Parathyroid adenoma (tissue), 2 donors: Measurements from ENCODE around the gene PDE6B.

Experiments
- H2AFZ ChIP-seq: fragments of 300-600 bp; sonication (generic); one replicate; pipeline ENCODE4 v1.7.0; 2017; ENCODE audit warnings: antibody characterized with exemption, mild to moderate bottlenecking
- H3K27ac ChIP-seq: fragments of 300-600 bp; sonication (generic); one replicate; pipeline ENCODE4 v1.7.0; 2017
- H3K27me3 ChIP-seq: fragments of 300-600 bp; sonication (generic); one replicate; pipeline ENCODE4 v1.7.0; 2017; ENCODE audit warnings: low read length; ENCODE audit not compliant: control insufficient read depth, insufficient read depth
- H3K36me3 ChIP-seq: fragments of 300-600 bp; sonication (generic); one replicate; pipeline ENCODE4 v1.7.0; 2017; ENCODE audit warnings: low read length; ENCODE audit not compliant: control insufficient read depth, insufficient read depth
- H3K4me1 ChIP-seq: fragments of 300-600 bp; sonication (generic); one replicate; pipeline ENCODE4 v1.7.0; 2017; ENCODE audit warnings: control low read depth
- H3K4me2 ChIP-seq: fragments of 300-600 bp; sonication (generic); one replicate; pipeline ENCODE4 v1.7.0; 2017; ENCODE audit warnings: low read length
- H3K4me3 ChIP-seq: fragments of 300-600 bp; sonication (generic); one replicate; pipeline ENCODE4 v1.7.0; 2017; ENCODE audit warnings: low read depth, low read length
- H3K79me2 ChIP-seq: fragments of 300-600 bp; sonication (generic); one replicate; pipeline ENCODE4 v1.7.0; 2017; ENCODE audit warnings: control low read depth
- H3K9ac ChIP-seq: fragments of 300-600 bp; sonication (generic); one replicate; pipeline ENCODE4 v1.7.0; 2017; ENCODE audit warnings: mild to moderate bottlenecking
- H3K9me3 ChIP-seq: fragments of 300-600 bp; sonication (generic); one replicate; pipeline ENCODE4 v1.7.0; 2017; ENCODE audit warnings: low read length; ENCODE audit not compliant: control insufficient read depth
- CTCF ChIP-seq: fragments of 300-600 bp; sonication (generic); IDR thresholded peaks from one replicate; pipeline ENCODE4 v1.7.0; 2017; ENCODE audit warnings: antibody characterized with exemption, mild to moderate bottlenecking
- donor health status: primary hyperparathyroidism.

PDE6B gene

GRCh38 chr4:657338-657833, 32.0 kb downstream of the PDE6B start:
- Histone ChIP-seq H3K4me2 (no peak overlapping the region), H3K4me3 (no peak overlapping the region), H3K9ac (no peak overlapping the region), H2AFZ (no peak overlapping the region), H3K36me3 (no peaks in the 10 kb centered on the region), H3K27me3 (no peaks in the 10 kb centered on the region), H3K27ac (no peak overlapping the region), H3K79me2 (no peaks in the 10 kb centered on the region), H3K9me3 (no peaks in the 10 kb centered on the region), H3K4me1 (no peaks in the 10 kb centered on the region)
- TF ChIP-seq CTCF: no peak

GRCh38 chr4:657834-658667, 32.7 kb downstream of the PDE6B start:
- no peak overlapping the region for H3K4me3 ChIP-seq
- no peaks in the 10 kb centered on the region for H3K4me1 ChIP-seq
- no peaks in the 10 kb centered on the region for H3K27me3 ChIP-seq
- no peaks in the 10 kb centered on the region for H3K79me2 ChIP-seq
- no peak overlapping the region for H3K27ac ChIP-seq
- H3K9me3 ChIP-seq: no peaks in the 10 kb centered on the region
- no peak for TF ChIP-seq CTCF
- H2AFZ ChIP-seq: no peak overlapping the region
- H3K36me3 ChIP-seq: no peaks in the 10 kb centered on the region
- H3K4me2 ChIP-seq: no peak overlapping the region
- no peak overlapping the region for H3K9ac ChIP-seq

- H2AFZ ChIP-seq: no peak overlapping the region
- no peaks in the 10 kb centered on the region for H3K79me2 ChIP-seq
- TF ChIP-seq CTCF: no peak
- H3K9ac ChIP-seq: no peak overlapping the region
- no peaks in the 10 kb centered on the region for H3K4me1 ChIP-seq
- H3K27me3 ChIP-seq: no peaks in the 10 kb centered on the region
- no peak overlapping the region for H3K4me2 ChIP-seq
- H3K9me3 ChIP-seq: no peaks in the 10 kb centered on the region
- no peaks in the 10 kb centered on the region for H3K36me3 ChIP-seq
- H3K27ac ChIP-seq: no peak overlapping the region
- H3K4me3 ChIP-seq: no peak overlapping the region
Observed at GRCh38 chr4:658681-659667, 33.6 kb downstream of the PDE6B start.

GRCh38 chr4:659851-660250, 34.5 kb downstream of the PDE6B start:
- H3K4me3 ChIP-seq: no peak overlapping the region
- H3K27ac ChIP-seq: no peak overlapping the region
- no peaks in the 10 kb centered on the region for H3K9me3 ChIP-seq
- no peaks in the 10 kb centered on the region for H3K79me2 ChIP-seq
- no peak for TF ChIP-seq CTCF
- no peak overlapping the region for H3K9ac ChIP-seq
- H3K4me1 ChIP-seq: no peaks in the 10 kb centered on the region
- no peak overlapping the region for H2AFZ ChIP-seq
- H3K27me3 ChIP-seq: no peaks in the 10 kb centered on the region
- no peaks in the 10 kb centered on the region for H3K36me3 ChIP-seq
- no peak overlapping the region for H3K4me2 ChIP-seq
